ENCODE measurements around the gene SPATS2L. TPM values are rescaled to one million over a fixed set of nuclear protein-coding genes. Genes with fewer than 3 reads are reported as not detected.
A peak's percentile ranks its signal among the peaks of the same experiment; 100 is the strongest.

SPATS2L gene
- total RNA-seq, 2 donors from 2014 or later = 9.7 to 54.4 TPM

GRCh38 chr2:200377355-200378336, 71.2 kb downstream of the SPATS2L start:
- Mint-ChIP-seq H3K27ac (no peak overlapping the region), H3K4me1 (peaks cover 29% of the 10 kb centered on the region), H3K9me3 (no peaks in the 10 kb centered on the region), H3K4me3 (no peak overlapping the region), H3K27me3 (no peaks in the 10 kb centered on the region), H3K36me3 (ENCODE audit: low read depth) (no peaks in the 10 kb centered on the region)
- ATAC-seq (replicated peaks) = no peak

- Mint-ChIP-seq H3K4me1 (peaks cover 33% of the 10 kb centered on the region), H3K27me3 (no peaks in the 10 kb centered on the region), H3K9me3 (no peaks in the 10 kb centered on the region), H3K36me3 (ENCODE audit: low read depth) (no peaks in the 10 kb centered on the region), H3K27ac (peak overlapping the region; percentile 13), H3K4me3 (no peak overlapping the region)
- no peak for ATAC-seq (replicated peaks)
These were observed 72.3 kb downstream of the SPATS2L start for GRCh38 chr2:200378652-200379290.

- no peak for ATAC-seq (replicated peaks)
- Mint-ChIP-seq H3K27ac (no peak overlapping the region), H3K4me1 (peaks cover 26% of the 10 kb centered on the region), H3K4me3 (no peak overlapping the region), H3K9me3 (no peaks in the 10 kb centered on the region), H3K27me3 (no peaks in the 10 kb centered on the region), H3K36me3 (ENCODE audit: low read depth) (no peaks in the 10 kb centered on the region)
These were observed 73.1 kb downstream of the SPATS2L start for GRCh38 chr2:200379481-200380090.

GRCh38 chr2:200380091-200380561, 73.6 kb downstream of the SPATS2L start:
- Mint-ChIP-seq H3K4me3 (no peak overlapping the region), H3K36me3 (ENCODE audit: low read depth) (no peaks in the 10 kb centered on the region), H3K4me1 (peaks cover 20% of the 10 kb centered on the region), H3K9me3 (no peaks in the 10 kb centered on the region), H3K27ac (no peak overlapping the region), H3K27me3 (no peaks in the 10 kb centered on the region)
- no peak for ATAC-seq (replicated peaks)

- ATAC-seq (replicated peaks) = no peak
- peaks cover 16% of the 10 kb centered on the region for H3K4me1 Mint-ChIP-seq
- no peak overlapping the region for H3K4me3 Mint-ChIP-seq
- no peaks in the 10 kb centered on the region for H3K9me3 Mint-ChIP-seq
- H3K27ac Mint-ChIP-seq = no peak overlapping the region
- no peaks in the 10 kb centered on the region for H3K36me3 Mint-ChIP-seq (ENCODE audit: low read depth)
- H3K27me3 Mint-ChIP-seq = no peaks in the 10 kb centered on the region
These were observed 74.5 kb downstream of the SPATS2L start for GRCh38 chr2:200380833-200381542.

GRCh38 chr2:200382874-200383273, 76.4 kb downstream of the SPATS2L start:
- no peaks in the 10 kb centered on the region for H3K36me3 Mint-ChIP-seq (ENCODE audit: low read depth)
- no peak overlapping the region for H3K4me3 Mint-ChIP-seq
- H3K27ac Mint-ChIP-seq = no peak overlapping the region
- peaks cover 6% of the 10 kb centered on the region for H3K4me1 Mint-ChIP-seq
- no peaks in the 10 kb centered on the region for H3K27me3 Mint-ChIP-seq
- no peak for ATAC-seq (replicated peaks)
- no peaks in the 10 kb centered on the region for H3K9me3 Mint-ChIP-seq

- Mint-ChIP-seq H3K36me3 (ENCODE audit: low read depth) (no peaks in the 10 kb centered on the region), H3K4me1 (peaks cover 6% of the 10 kb centered on the region), H3K9me3 (no peaks in the 10 kb centered on the region)
These were observed 77.1 kb downstream of the SPATS2L start for GRCh38 chr2:200383380-200384110.

GRCh38 chr2:200385063-200385635, 78.7 kb downstream of the SPATS2L start:
- peaks cover 4% of the 10 kb centered on the region for H3K36me3 Mint-ChIP-seq (ENCODE audit: low read depth)
- H3K27me3 Mint-ChIP-seq = no peaks in the 10 kb centered on the region
- H3K27ac Mint-ChIP-seq = no peak overlapping the region
- H3K4me3 Mint-ChIP-seq = no peak overlapping the region
- peaks cover 6% of the 10 kb centered on the region for H3K4me1 Mint-ChIP-seq
- no peaks in the 10 kb centered on the region for H3K9me3 Mint-ChIP-seq
- no peak for ATAC-seq (replicated peaks)

More at GRCh38 chr2:200383380-200384110, 77.1 kb downstream of the SPATS2L start:
- Mint-ChIP-seq H3K27me3 (no peaks in the 10 kb centered on the region), H3K4me3 (no peak overlapping the region), H3K27ac (no peak overlapping the region)
- peak; percentile 54 for ATAC-seq (replicated peaks)

GRCh38 chr2:200393191-200393590, 86.7 kb downstream of the SPATS2L start:
- ATAC-seq (replicated peaks) = no peak
- no peaks in the 10 kb centered on the region for H3K4me1 Mint-ChIP-seq

GRCh38 chr2:200394045-200394444, 87.6 kb downstream of the SPATS2L start:
- H3K36me3 Mint-ChIP-seq (ENCODE audit: low read depth) = peaks cover 10% of the 10 kb centered on the region
- ATAC-seq (replicated peaks) = no peak
- H3K4me3 Mint-ChIP-seq = no peak overlapping the region
- no peaks in the 10 kb centered on the region for H3K9me3 Mint-ChIP-seq
- no peak overlapping the region for H3K27ac Mint-ChIP-seq
- H3K4me1 Mint-ChIP-seq = no peaks in the 10 kb centered on the region
- no peaks in the 10 kb centered on the region for H3K27me3 Mint-ChIP-seq

More at GRCh38 chr2:200393191-200393590, 86.7 kb downstream of the SPATS2L start:
- Mint-ChIP-seq H3K36me3 (ENCODE audit: low read depth) (peaks cover 10% of the 10 kb centered on the region), H3K27me3 (no peaks in the 10 kb centered on the region), H3K4me3 (no peak overlapping the region), H3K9me3 (no peaks in the 10 kb centered on the region), H3K27ac (no peak overlapping the region)

GRCh38 chr2:200396781-200397242, 90.3 kb downstream of the SPATS2L start:
- Mint-ChIP-seq H3K9me3 (no peaks in the 10 kb centered on the region), H3K36me3 (ENCODE audit: low read depth) (no peaks in the 10 kb centered on the region), H3K4me3 (no peak overlapping the region), H3K27me3 (no peaks in the 10 kb centered on the region), H3K4me1 (no peaks in the 10 kb centered on the region), H3K27ac (no peak overlapping the region)
- ATAC-seq (replicated peaks) = no peak

- no peak overlapping the region for H3K27ac Mint-ChIP-seq
- no peaks in the 10 kb centered on the region for H3K36me3 Mint-ChIP-seq (ENCODE audit: low read depth)
- no peak overlapping the region for H3K4me3 Mint-ChIP-seq
- H3K4me1 Mint-ChIP-seq = no peaks in the 10 kb centered on the region
- no peaks in the 10 kb centered on the region for H3K27me3 Mint-ChIP-seq
- ATAC-seq (replicated peaks) = no peak
- no peaks in the 10 kb centered on the region for H3K9me3 Mint-ChIP-seq
These were observed 91.3 kb downstream of the SPATS2L start for GRCh38 chr2:200397785-200398184.

GRCh38 chr2:200399046-200399445, 92.6 kb downstream of the SPATS2L start:
- no peaks in the 10 kb centered on the region for H3K27me3 Mint-ChIP-seq
- no peak overlapping the region for H3K4me3 Mint-ChIP-seq
- H3K9me3 Mint-ChIP-seq = no peaks in the 10 kb centered on the region
- peak; percentile 94 for ATAC-seq (replicated peaks)
- no peaks in the 10 kb centered on the region for H3K4me1 Mint-ChIP-seq
- no peak overlapping the region for H3K27ac Mint-ChIP-seq
- H3K36me3 Mint-ChIP-seq (ENCODE audit: low read depth) = no peaks in the 10 kb centered on the region
